Endothelial cell of umbilical vein (primary cell): ENCODE data around the gene MADCAM1. TPM values are rescaled to one million over a fixed set of nuclear protein-coding genes. Genes with fewer than 3 reads are reported as not detected.

Experiments used
- BruUV-seq: library from RNA; stranded (reverse); fragments of 400-500 nt; replicated peaks from 2 replicates; lab custom pipeline; 2021; lab: Mats Ljungman, UMichigan
- CTCF ChIA-PET: fragments of 300-600, 350-600 bp; sonication (Branson Sonifier 250); formaldehyde crosslinking; loops from one replicate; lab custom pipeline; 2021; ENCODE audit warnings: antibody characterized with exemption, inconsistent platforms; lab: Charles Lee
- POLR2A ChIA-PET: fragments of 300-600, 350-600 bp; sonication (Branson Sonifier 250); formaldehyde crosslinking; loops from one replicate; lab custom pipeline; 2021; ENCODE audit warnings: antibody characterized with exemption, inconsistent platforms; lab: Charles Lee
- DNase-seq: peaks from one replicate; pipeline ENCODE4 v3.0.0-alpha.2; 2011; ENCODE audit warnings: low read depth, low spot score
- FAIRE-seq: peaks from 2 replicates; lab custom pipeline; 2011; peaks lifted over from hg19 to GRCh38; lab: Jason Lieb, UNC
- H2AFZ ChIP-seq: 2 replicates; pipeline ENCODE4 v1.6.0; 2012; ENCODE audit warnings: low read depth, low read length, control low read depth, inconsistent platforms
- H3K27ac ChIP-seq: 2 replicates; pipeline ENCODE4 v1.5.1; 2011; ENCODE audit warnings: low read depth, mild to moderate bottlenecking, control low read depth, low read length, moderate library complexity; ENCODE audit not compliant: insufficient read depth
- H3K27me3 ChIP-seq, 2 experiments: 2 replicates each; pipeline versions ENCODE4 v1.6.0 to v1.6.1; 2011; ENCODE audit warnings: low read length in 2 of 2, mixed read lengths in 1 of 2; ENCODE audit not compliant: control insufficient read depth in 2 of 2, insufficient read depth in 2 of 2
- H3K36me3 ChIP-seq, 2 experiments: 2 replicates in 1 of 2; 3 replicates in 1 of 2; pipeline ENCODE4 v1.5.1; 2011; ENCODE audit warnings: low read length in 2 of 2, mild to moderate bottlenecking in 1 of 2, moderate library complexity in 1 of 2; ENCODE audit not compliant: control insufficient read depth in 2 of 2, insufficient read depth in 2 of 2; ENCODE audit errors: extremely low read depth in 1 of 2
- H3K4me1 ChIP-seq: 3 replicates; pipeline ENCODE4 v1.5.1; 2011; ENCODE audit warnings: mild to moderate bottlenecking, low read length; ENCODE audit not compliant: control insufficient read depth, insufficient read depth; ENCODE audit errors: extremely low read depth
- H3K4me2 ChIP-seq: 2 replicates; pipeline ENCODE4 v1.6.1; 2011; ENCODE audit warnings: low read length, control low read depth, mixed read lengths; ENCODE audit not compliant: insufficient read depth
- H3K4me3 ChIP-seq, 3 experiments: fragments of 200-600 bp in 1 of 3; sonication (generic), shearing (Covaris generic) in 1 of 3; replicated peaks in 1 of 3; 2 replicates each; pipeline ENCODE4 v1.5.1; 2011 to 2016; ENCODE audit warnings: control low read depth in 3 of 3, low read length in 3 of 3, mild to moderate bottlenecking in 2 of 3, inconsistent platforms in 1 of 3, low read depth in 1 of 3, moderate library complexity in 1 of 3; ENCODE audit not compliant: insufficient read depth in 1 of 3
- H3K79me2 ChIP-seq: 2 replicates; pipeline ENCODE4 v1.6.0; 2012; ENCODE audit warnings: low read length, inconsistent platforms; ENCODE audit not compliant: control insufficient read depth, insufficient read depth
- H3K9ac ChIP-seq: replicated peaks from 2 replicates; pipeline ENCODE3; 2011; ENCODE audit warnings: low read length, control low read depth; ENCODE audit not compliant: insufficient read depth; ENCODE audit errors: extremely low read depth
- H3K9me1 ChIP-seq: replicated peaks from 3 replicates; pipeline ENCODE4 v1.6.0; 2011; ENCODE audit warnings: mild to moderate bottlenecking, low read length; ENCODE audit not compliant: control insufficient read depth, insufficient read depth; ENCODE audit errors: extremely low read depth
- H3K9me3 ChIP-seq: replicated peaks from 2 replicates; pipeline ENCODE4 v1.5.1; 2012; ENCODE audit warnings: low read length, inconsistent platforms; ENCODE audit not compliant: control insufficient read depth, insufficient read depth
- H4K20me1 ChIP-seq: replicated peaks from 2 replicates; pipeline ENCODE3; 2011; ENCODE audit warnings: mild to moderate bottlenecking, low read length; ENCODE audit not compliant: control insufficient read depth, insufficient read depth; ENCODE audit errors: extremely low read depth
- CTCF ChIP-seq, 2 donors: IDR thresholded peaks; 1 replicate in 1 of 2; 2 replicates in 1 of 2; pipeline ENCODE4 v1.5.1; 2011; ENCODE audit warnings: low read length in 2 of 2, mild to moderate bottlenecking in 2 of 2, moderate library complexity in 2 of 2, control low read depth in 1 of 2, inconsistent platforms in 1 of 2, low read depth in 1 of 2; ENCODE audit not compliant: insufficient read depth in 1 of 2; ENCODE audit errors: extremely low read depth in 1 of 2
- EZH2 ChIP-seq: IDR thresholded peaks from 2 replicates; pipeline ENCODE4 v1.6.1; 2012; ENCODE audit warnings: borderline replicate concordance, low read depth, mild to moderate bottlenecking, moderate library complexity, low read length, inconsistent platforms; ENCODE audit not compliant: severe bottlenecking
- FOS ChIP-seq: IDR thresholded peaks from 2 replicates; pipeline ENCODE4 v1.6.1; 2011; ENCODE audit warnings: mild to moderate bottlenecking, low read length, moderate library complexity, borderline replicate concordance; ENCODE audit not compliant: insufficient read depth
- GATA2 ChIP-seq: IDR thresholded peaks from 2 replicates; pipeline ENCODE4 v1.7.0; 2011; ENCODE audit warnings: low read depth, mild to moderate bottlenecking, moderate library complexity, mixed read lengths, low read length; ENCODE audit not compliant: insufficient read length, insufficient read depth
- JUN ChIP-seq: IDR thresholded peaks from 2 replicates; pipeline ENCODE4 v1.6.1; 2011; ENCODE audit warnings: borderline replicate concordance, low read depth; ENCODE audit not compliant: insufficient read length, insufficient read depth
- MAX ChIP-seq: IDR thresholded peaks from 2 replicates; pipeline ENCODE4 v1.6.1; 2011; ENCODE audit not compliant: insufficient read depth, insufficient read length
- MYC ChIP-seq: IDR thresholded peaks from one replicate; pipeline ENCODE4 v1.6.1; 2011; ENCODE audit warnings: mild to moderate bottlenecking, low read depth, low read length
- POLR2A ChIP-seq: IDR thresholded peaks from 2 replicates; pipeline ENCODE4 v1.6.1; 2012; ENCODE audit warnings: low read depth, mild to moderate bottlenecking, control low read depth, low read length
- POLR2AphosphoS5 ChIP-seq: IDR thresholded peaks from 2 replicates; pipeline ENCODE4 v1.6.1; 2012; ENCODE audit warnings: low read depth, mild to moderate bottlenecking, control low read depth, low read length, moderate library complexity; ENCODE audit not compliant: insufficient read depth
- dilution Hi-C: fragments of 300-500 bp; cut with MboI; formaldehyde crosslinking; loops from one replicate; pipeline ENCODE4 v1.15.0; 2019; ENCODE audit warnings: low sequenced_read_pairs; ENCODE audit not compliant: extremely low pct_ligation_motif_present
- intact Hi-C: fragments of 100-400 bp; cut with micrococcal nuclease; formaldehyde crosslinking; loops from one replicate; pipeline ENCODE4 v1.10.0; 2022
- polyA plus RNA-seq, 4 experiments: library from polyadenylated mRNA; depleted of rRNA in 3 of 4; stranded (reverse) in 3 of 4; unstranded in 1 of 4; fragments of >200 nt; gene quantifications; 2 replicates each; pipeline versions ENCODE4 v1.2.1 to v1.2.3, GENCODE V29; 2011 to 2012; ENCODE audit warnings: missing spikeins in 1 of 4
- total RNA-seq: library from RNA; stranded (reverse); gene quantifications from 2 replicates; pipeline ENCODE4 v1.2.3, GENCODE V29; 2021

MADCAM1 gene
- total and polyA plus RNA-seq, 2 donors (not counting 3 experiments of a cell fraction or from before 2014, with no cell fraction given): 0.07 to 0.31 TPM

- CTCF ChIA-PET: no interaction called here
- intact Hi-C loops: no loop called here
- no peak for TF ChIP-seq MYC
- TF ChIP-seq POLR2A: no peak
- TF ChIP-seq JUN: no peak
- TF ChIP-seq POLR2AphosphoS5: no peak
- Histone ChIP-seq H3K9me3 (no peaks in the 10 kb centered on the region), H3K4me3 (no peak overlapping the region), H3K27ac (no peak overlapping the region), H3K27me3 (no peaks in the 10 kb centered on the region), H3K4me1 (no peaks in the 10 kb centered on the region), H3K9ac (no peak overlapping the region), H3K4me2 (no peak overlapping the region), H4K20me1 (no peaks in the 10 kb centered on the region), H3K79me2 (no peaks in the 10 kb centered on the region), H2AFZ (no peak overlapping the region), H3K9me1 (no peaks in the 10 kb centered on the region), H3K36me3 (no peaks in the 10 kb centered on the region)
- no peak for DNase-seq
- POLR2A ChIA-PET: interaction anchor here (0.7 kb wide), 1 partner anchor 8 kb away, joined by 4 read pairs; no protein-coding TSS in a partner anchor
- no TSS peak for BruUV-seq
- no peak for FAIRE-seq
- dilution Hi-C loops: no loop called here
Measured at GRCh38 chr19:517721-518597, 21.7 kb downstream of the MADCAM1 start.

- no peak overlapping the region for H3K4me3 ChIP-seq
- H2AFZ ChIP-seq: no peak overlapping the region
- FAIRE-seq (no peak), DNase-seq (no peak)
- no peak overlapping the region for H3K9ac ChIP-seq
- H3K9me3 ChIP-seq: no peaks in the 10 kb centered on the region
- H3K27me3 ChIP-seq: no peaks in the 10 kb centered on the region
- no peaks in the 10 kb centered on the region for H4K20me1 ChIP-seq
- no peaks in the 10 kb centered on the region for H3K9me1 ChIP-seq
- H3K4me2 ChIP-seq: no peak overlapping the region
- no TSS peak for BruUV-seq
- dilution Hi-C loops: no loop called here
- POLR2A ChIA-PET: interaction anchor here (0.7 kb wide), 1 partner anchor 9 kb away, joined by 4 read pairs; no protein-coding TSS in a partner anchor
- CTCF ChIA-PET: no interaction called here
- intact Hi-C loops: no loop called here
- no peaks in the 10 kb centered on the region for H3K79me2 ChIP-seq
- no peaks in the 10 kb centered on the region for H3K4me1 ChIP-seq
- no peak for TF ChIP-seq CTCF (IDR thresholded peaks at IDR 0.05; ENCODE audit: extremely low read depth in 1 of 2, insufficient read depth in 1 of 2, low read depth in 1 of 2, low read length in 2 of 2)
- no peak for TF ChIP-seq MAX
- TF ChIP-seq EZH2: no peak
- no peak for TF ChIP-seq GATA2
- TF ChIP-seq MYC: no peak
- TF ChIP-seq POLR2A: no peak
- no peak for TF ChIP-seq JUN
- TF ChIP-seq FOS: no peak
- TF ChIP-seq POLR2AphosphoS5: no peak
- H3K36me3 ChIP-seq: no peaks in the 10 kb centered on the region
- H3K27ac ChIP-seq: no peak overlapping the region
Measured at GRCh38 chr19:518598-519231, 22.4 kb downstream of the MADCAM1 start.
